GM18861 (cell line): ENCODE results near the gene SPTBN5.

ENCODE experiments used
- ATAC-seq: cut with Tn5 transposase; IDR thresholded peaks from one replicate; pipeline ENCODE4 v1.9.1; 2021; ENCODE audit not compliant: unreplicated experiment

The SPTBN5 gene

GRCh38 chr15:41926185-41927056 lies 32.6 kb upstream of the SPTBN5 start:
- no peak for ATAC-seq

- no peak for ATAC-seq
Measured at GRCh38 chr15:41925086-41925608, 31.3 kb upstream of the SPTBN5 start.

- ATAC-seq = no peak
Measured at GRCh38 chr15:41923401-41923997, 29.6 kb upstream of the SPTBN5 start.

- no peak for ATAC-seq
Measured at GRCh38 chr15:41922353-41922752, 28.5 kb upstream of the SPTBN5 start.

- no peak for ATAC-seq
Measured at GRCh38 chr15:41921639-41922038, 27.8 kb upstream of the SPTBN5 start.

GRCh38 chr15:41921167-41921566 lies 27.3 kb upstream of the SPTBN5 start:
- ATAC-seq = no peak

GRCh38 chr15:41919954-41920538 lies 26.2 kb upstream of the SPTBN5 start:
- no peak for ATAC-seq

- ATAC-seq = no peak
Measured at GRCh38 chr15:41919201-41919820, 25.5 kb upstream of the SPTBN5 start.

- ATAC-seq = no peak
Measured at GRCh38 chr15:41918506-41919126, 24.8 kb upstream of the SPTBN5 start.

GRCh38 chr15:41917767-41918430 lies 24.0 kb upstream of the SPTBN5 start:
- ATAC-seq = no peak

- no peak for ATAC-seq
Measured at GRCh38 chr15:41915255-41915994, 21.6 kb upstream of the SPTBN5 start.

- no peak for ATAC-seq
Measured at GRCh38 chr15:41914411-41914810, 20.6 kb upstream of the SPTBN5 start.

GRCh38 chr15:41913256-41913655 lies 19.4 kb upstream of the SPTBN5 start:
- no peak for ATAC-seq

GRCh38 chr15:41911691-41912345 lies 18.0 kb upstream of the SPTBN5 start:
- no peak for ATAC-seq

GRCh38 chr15:41908736-41909461 lies 15.0 kb upstream of the SPTBN5 start:
- ATAC-seq = no peak

- no peak for ATAC-seq
Measured at GRCh38 chr15:41907141-41907540, 13.3 kb upstream of the SPTBN5 start.

- no peak for ATAC-seq
Measured at GRCh38 chr15:41906608-41907007, 12.8 kb upstream of the SPTBN5 start.

GRCh38 chr15:41905036-41905793 lies 11.4 kb upstream of the SPTBN5 start:
- ATAC-seq = no peak
